Vagina (tissue), 2 donors: ENCODE measurements around the gene ZNF620. TPM values are rescaled to one million over a fixed set of nuclear protein-coding genes. Genes with fewer than 3 reads are reported as not detected.
"Not testable (repeated sequence)": the region's sequence is repeated elsewhere in the genome, so short reads cannot be mapped to it uniquely, and the experiment has no call there.

ENCODE experiments used
- DNase-seq, 2 donors: peaks; one replicate each; pipeline ENCODE4 v3.0.0-alpha.2; 2017; ENCODE audit errors: extremely low spot score in 2 of 2
- H3K27ac ChIP-seq: fragments of 200-600 bp; sonication (generic); one replicate; pipeline ENCODE4 v1.5.1; 2019
- H3K27me3 ChIP-seq: fragments of 200-600 bp; sonication (generic); one replicate; pipeline ENCODE4 v1.5.1; 2019
- H3K36me3 ChIP-seq, 2 donors: fragments of 200-600 bp; sonication (generic); one replicate each; pipeline ENCODE4 v1.5.1; 2017 to 2019
- H3K4me1 ChIP-seq: fragments of 200-600 bp; sonication (generic); one replicate; pipeline ENCODE4 v1.5.1; 2019
- H3K4me3 ChIP-seq, 2 donors: fragments of 200-600 bp; sonication (generic); 1 replicate in 1 of 2; 2 replicates in 1 of 2; pipeline ENCODE4 v1.5.1; 2016 to 2019
- H3K9me3 ChIP-seq: fragments of 200-600 bp; sonication (generic); one replicate; pipeline ENCODE4 v1.5.1; 2019
- POLR2A ChIP-seq, 2 donors: fragments of 450-650 bp; IDR thresholded peaks; one replicate each; pipeline ENCODE4 v1.6.1; 2017; ENCODE audit warnings: antibody characterized with exemption in 2 of 2, mild to moderate bottlenecking in 2 of 2, moderate library complexity in 2 of 2
- POLR2AphosphoS5 ChIP-seq, 2 donors: sonication (generic); formaldehyde crosslinking; IDR thresholded peaks; one replicate each; pipeline ENCODE4 v1.9.0; 2017; ENCODE audit warnings: antibody characterized with exemption in 2 of 2, mild to moderate bottlenecking in 2 of 2, low read depth in 1 of 2; ENCODE audit not compliant: insufficient read depth in 1 of 2
- intact Hi-C: fragments of 100-400 bp; cut with DNase I; formaldehyde crosslinking; loops from one replicate; pipeline ENCODE4 v1.15.1; 2023
- total RNA-seq: library from RNA; depleted of rRNA; stranded (reverse); fragments of >200 nt; gene quantifications from one replicate; pipeline ENCODE4 v1.2.3, GENCODE V29; 2016
- TF ChIP-seq, protein P1 (sequence below), 3 experiments: fragments of 450-650 bp in 2 of 3; fragments of 200-600 bp in 1 of 3; sonication (generic) in 1 of 3; IDR thresholded peaks; one replicate each; pipeline ENCODE4 v1.5.1; 2017 to 2019; ENCODE audit warnings: antibody characterized with exemption in 3 of 3, mild to moderate bottlenecking in 2 of 3, moderate library complexity in 2 of 3

Gene ZNF620
- total RNA-seq, 1 donor from 2014 or later = 1.5 TPM

DNA sequence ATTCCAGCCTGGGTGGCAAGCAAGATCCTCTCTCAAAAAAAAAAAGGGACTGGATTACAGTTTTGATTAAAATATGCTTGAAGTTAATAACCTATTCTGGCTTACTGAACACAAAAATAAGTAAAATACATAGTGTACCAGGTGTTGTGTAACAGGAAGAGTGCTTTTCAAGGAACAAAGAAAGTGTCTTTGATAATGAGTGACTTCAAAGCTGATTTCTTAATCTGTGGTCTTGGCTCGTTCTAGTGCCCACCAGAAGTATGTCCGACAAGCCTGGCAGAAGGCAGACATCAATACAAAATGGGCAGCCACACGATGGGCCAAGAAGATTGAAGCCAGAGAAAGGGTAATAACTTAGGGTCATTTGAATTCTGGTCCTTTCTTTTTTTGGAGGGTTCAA is 44.7 kb upstream of the ZNF620 start:
- H3K36me3 ChIP-seq = peaks cover 0 to 58% of the 10 kb centered on the region in 2 donors
- TF ChIP-seq, protein P1, sequence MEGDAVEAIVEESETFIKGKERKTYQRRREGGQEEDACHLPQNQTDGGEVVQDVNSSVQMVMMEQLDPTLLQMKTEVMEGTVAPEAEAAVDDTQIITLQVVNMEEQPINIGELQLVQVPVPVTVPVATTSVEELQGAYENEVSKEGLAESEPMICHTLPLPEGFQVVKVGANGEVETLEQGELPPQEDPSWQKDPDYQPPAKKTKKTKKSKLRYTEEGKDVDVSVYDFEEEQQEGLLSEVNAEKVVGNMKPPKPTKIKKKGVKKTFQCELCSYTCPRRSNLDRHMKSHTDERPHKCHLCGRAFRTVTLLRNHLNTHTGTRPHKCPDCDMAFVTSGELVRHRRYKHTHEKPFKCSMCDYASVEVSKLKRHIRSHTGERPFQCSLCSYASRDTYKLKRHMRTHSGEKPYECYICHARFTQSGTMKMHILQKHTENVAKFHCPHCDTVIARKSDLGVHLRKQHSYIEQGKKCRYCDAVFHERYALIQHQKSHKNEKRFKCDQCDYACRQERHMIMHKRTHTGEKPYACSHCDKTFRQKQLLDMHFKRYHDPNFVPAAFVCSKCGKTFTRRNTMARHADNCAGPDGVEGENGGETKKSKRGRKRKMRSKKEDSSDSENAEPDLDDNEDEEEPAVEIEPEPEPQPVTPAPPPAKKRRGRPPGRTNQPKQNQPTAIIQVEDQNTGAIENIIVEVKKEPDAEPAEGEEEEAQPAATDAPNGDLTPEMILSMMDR (IDR thresholded peaks at IDR 0.05) = no peak
- TF ChIP-seq POLR2AphosphoS5 (IDR thresholded peaks at IDR 0.05; ENCODE audit: insufficient read depth in 1 of 2, low read depth in 1 of 2) (no peak), POLR2A (IDR thresholded peaks at IDR 0.05) (no peak)
- no peak for DNase-seq
- no peaks in the 10 kb centered on the region for H3K27me3 ChIP-seq
- H3K9me3 ChIP-seq = no peaks in the 10 kb centered on the region
- intact Hi-C loops = no loop called here
- H3K27ac ChIP-seq = no peak overlapping the region
- H3K4me1 ChIP-seq = peaks cover 28% of the 10 kb centered on the region
- H3K4me3 ChIP-seq = no peak overlapping the region

DNA sequence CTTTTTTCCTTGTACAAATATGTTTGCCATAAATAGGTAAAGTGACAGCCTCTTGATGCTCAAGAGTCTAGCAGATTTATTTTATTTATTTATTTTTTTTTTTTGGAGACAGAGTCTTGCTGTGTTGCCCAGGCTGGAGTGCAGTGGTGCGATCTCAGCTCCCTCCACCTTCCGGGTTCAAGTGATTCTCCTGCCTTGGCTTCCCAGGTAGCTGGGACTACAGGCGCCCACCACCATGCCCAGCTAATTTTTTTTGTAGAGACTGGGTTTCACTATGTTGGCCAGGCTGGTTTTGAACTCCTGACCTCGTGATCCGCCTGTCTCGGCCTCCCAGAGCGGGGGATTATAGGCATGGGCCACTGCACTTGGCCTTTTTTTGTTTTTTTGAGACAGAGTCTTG is 43.0 kb upstream of the ZNF620 start:
- H3K27me3 ChIP-seq, H3K27ac ChIP-seq, DNase-seq, H3K4me3 ChIP-seq, H3K9me3 ChIP-seq, intact Hi-C loops: not testable (repeated sequence)
- H3K36me3 ChIP-seq = peaks cover 0 to 58% of the 10 kb centered on the region in 2 donors
- H3K4me1 ChIP-seq = peaks cover 20% of the 10 kb centered on the region

DNA sequence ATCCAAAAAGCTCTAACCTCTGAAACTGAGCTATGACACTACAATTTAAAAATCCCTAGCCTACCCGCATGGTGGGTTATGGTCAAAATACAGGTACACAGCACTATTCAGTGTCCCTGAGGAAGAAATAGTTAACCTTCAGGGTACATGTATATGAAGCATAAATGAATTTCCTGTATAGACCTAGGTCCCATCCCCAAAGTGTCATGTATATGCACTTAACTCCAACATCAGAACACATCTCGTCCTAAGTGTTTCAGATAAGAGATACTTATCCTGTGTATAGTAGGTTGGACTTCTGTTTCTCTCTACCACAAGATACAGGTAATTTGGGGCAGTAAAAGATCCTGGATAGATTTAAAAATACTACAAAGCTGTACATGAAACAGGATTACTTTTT is 42.3 kb upstream of the ZNF620 start:
- H3K27ac ChIP-seq = no peak overlapping the region
- intact Hi-C loops = no loop called here
- no peaks in the 10 kb centered on the region for H3K9me3 ChIP-seq
- H3K4me1 ChIP-seq = peaks cover 13% of the 10 kb centered on the region
- no peak overlapping the region for H3K4me3 ChIP-seq
- TF ChIP-seq POLR2AphosphoS5 (IDR thresholded peaks at IDR 0.05; ENCODE audit: insufficient read depth in 1 of 2, low read depth in 1 of 2) = no peak
- TF ChIP-seq, protein P1 (IDR thresholded peaks at IDR 0.05) = no peak
- TF ChIP-seq POLR2A (IDR thresholded peaks at IDR 0.05) = no peak
- peaks cover 0 to 56% of the 10 kb centered on the region in 2 donors for H3K36me3 ChIP-seq
- DNase-seq = no peak
- H3K27me3 ChIP-seq = no peaks in the 10 kb centered on the region

DNA sequence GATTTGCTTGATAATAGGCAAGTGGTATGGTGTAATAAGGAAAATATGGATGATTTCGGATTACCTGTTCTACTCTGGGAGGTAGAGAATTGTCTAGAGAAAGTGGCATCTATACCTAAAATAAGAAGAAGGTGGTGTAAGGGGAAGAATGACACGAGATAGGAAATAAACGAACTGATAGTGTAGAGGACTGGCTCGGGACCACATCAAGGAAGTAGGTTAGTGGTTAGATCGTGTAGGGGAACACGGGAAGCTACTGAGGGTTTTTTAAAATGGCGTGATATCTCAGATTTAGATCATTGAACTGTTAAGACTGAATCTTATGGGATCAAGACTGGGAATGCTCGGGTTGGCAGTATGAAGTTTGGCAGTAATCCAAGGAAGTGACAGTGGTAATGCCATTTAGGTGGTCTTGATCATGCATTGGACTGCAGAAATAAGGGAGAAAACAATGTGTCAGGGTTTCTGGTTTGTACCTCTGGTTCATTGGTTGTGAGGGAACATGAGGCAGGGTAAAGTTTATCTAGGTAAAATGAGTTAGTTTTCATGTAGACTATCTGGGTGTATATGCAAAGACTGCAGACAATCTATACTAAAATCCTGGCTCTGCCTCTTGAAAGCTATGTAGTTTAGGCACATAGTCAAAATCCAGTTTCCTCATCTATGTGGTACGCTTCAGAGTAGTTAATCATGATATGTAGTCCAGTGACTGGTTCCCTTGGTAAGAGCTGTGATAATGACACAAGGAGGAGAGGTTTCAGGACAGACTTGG is 41.3 kb upstream of the ZNF620 start:
- Histone ChIP-seq H3K36me3 (peaks cover 0 to 47% of the 10 kb centered on the region in 2 donors), H3K4me3 (no peak overlapping the region), H3K4me1 (peaks cover 3% of the 10 kb centered on the region), H3K9me3 (no peaks in the 10 kb centered on the region), H3K27ac (no peak overlapping the region), H3K27me3 (no peaks in the 10 kb centered on the region)
- intact Hi-C loops = no loop called here
- no peak for DNase-seq
- TF ChIP-seq POLR2A (IDR thresholded peaks at IDR 0.05) = no peak
- no peak for TF ChIP-seq POLR2AphosphoS5 (IDR thresholded peaks at IDR 0.05; ENCODE audit: insufficient read depth in 1 of 2, low read depth in 1 of 2)
- TF ChIP-seq, protein P1 (IDR thresholded peaks at IDR 0.05) = no peak

DNA sequence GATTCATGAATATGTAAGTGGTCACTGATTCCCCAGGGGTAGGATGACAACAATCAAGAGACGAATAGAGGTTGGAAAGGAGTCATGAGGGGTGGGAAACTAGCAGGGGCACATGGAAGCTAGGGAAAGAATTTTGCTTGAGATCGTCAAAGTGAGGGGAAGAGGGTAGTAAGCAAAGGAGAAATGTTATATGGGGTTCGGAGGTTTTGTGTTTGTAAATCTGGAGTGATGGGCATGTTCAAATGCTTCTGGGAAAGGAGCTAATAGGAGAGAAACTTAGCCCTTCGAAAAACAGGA is 40.8 kb upstream of the ZNF620 start:
- no peaks in the 10 kb centered on the region for H3K4me1 ChIP-seq
- H3K27me3 ChIP-seq = no peaks in the 10 kb centered on the region
- DNase-seq = no peak
- peaks cover 0 to 44% of the 10 kb centered on the region in 2 donors for H3K36me3 ChIP-seq
- intact Hi-C loops = no loop called here
- no peak overlapping the region for H3K27ac ChIP-seq
- H3K4me3 ChIP-seq = no peak overlapping the region
- H3K9me3 ChIP-seq = no peaks in the 10 kb centered on the region
- TF ChIP-seq POLR2AphosphoS5 (IDR thresholded peaks at IDR 0.05; ENCODE audit: insufficient read depth in 1 of 2, low read depth in 1 of 2) (no peak), POLR2A (IDR thresholded peaks at IDR 0.05) (no peak)
- TF ChIP-seq, protein P1 (IDR thresholded peaks at IDR 0.05) = no peak
